A549 treated with Hydrocortisone at 1 μM for 4 hours (cell line): ENCODE data around the gene ZNF14. TPM values are rescaled to one million over a fixed set of nuclear protein-coding genes. Genes with fewer than 3 reads are reported as not detected.

Source experiments
- total RNA-seq: library from RNA; stranded (reverse); fragments of 200-300 nt; extraction: Qiagen RNA extraction; gene quantifications from 5 replicates; pipeline ENCODE4 v1.2.3, GENCODE V29; 2022

ZNF14 gene
- 1.7 to 2.4 TPM (median 2.1 TPM) in 5 replicates for total RNA-seq

GRCh38 chr19:19732579-19733501 is at the start of gene ZNF14:
TSS of gene ZNF14 (minus strand) at chr19:19733112. CDS start at chr19:19732958, 154 bp downstream.

DNA sequence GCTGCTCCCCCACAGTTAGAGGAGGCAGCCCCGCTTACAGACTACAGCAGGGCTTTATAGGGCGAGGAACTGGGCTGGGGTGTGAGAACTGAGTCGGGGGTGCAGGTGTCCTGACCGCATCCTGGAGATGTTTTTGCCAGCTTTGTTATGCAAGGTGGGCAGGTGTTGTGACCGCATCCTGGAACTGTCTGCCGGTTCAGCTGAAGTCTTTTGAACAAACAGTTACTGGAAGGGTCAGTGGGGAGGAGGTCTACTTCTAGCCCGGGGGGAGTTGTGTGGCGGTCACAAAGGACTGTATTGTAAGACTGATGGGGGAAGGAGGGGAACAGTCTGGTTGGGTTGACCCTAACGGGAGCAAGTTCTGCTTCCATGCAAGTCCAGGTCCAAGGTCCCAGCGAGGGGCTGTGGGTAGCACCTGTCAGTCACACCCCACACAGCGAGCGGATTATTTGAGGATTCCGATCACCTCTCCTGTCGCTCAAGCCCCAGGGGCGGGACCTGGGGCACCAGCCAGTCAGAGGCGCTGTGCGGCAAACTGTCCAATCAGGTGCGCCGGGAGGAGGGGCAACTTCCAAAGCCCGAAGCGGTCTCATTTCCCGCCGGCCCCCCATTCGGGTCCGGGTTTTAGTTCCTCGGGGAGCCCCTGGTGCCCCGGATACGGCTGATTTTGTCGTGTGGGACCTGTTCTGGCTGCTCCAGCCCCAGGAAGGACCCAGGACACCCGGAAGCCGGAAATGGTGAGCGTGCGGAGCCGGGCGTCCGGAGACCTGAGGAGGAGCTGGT is 64.5 kb downstream of the ZNF14 start, which contains the start of gene ZNF101:
ZNF101 (plus strand) TSS at position 610 of the 783 bp plus-strand sequence; CDS start at position 735, 125 bp downstream.

DNA sequence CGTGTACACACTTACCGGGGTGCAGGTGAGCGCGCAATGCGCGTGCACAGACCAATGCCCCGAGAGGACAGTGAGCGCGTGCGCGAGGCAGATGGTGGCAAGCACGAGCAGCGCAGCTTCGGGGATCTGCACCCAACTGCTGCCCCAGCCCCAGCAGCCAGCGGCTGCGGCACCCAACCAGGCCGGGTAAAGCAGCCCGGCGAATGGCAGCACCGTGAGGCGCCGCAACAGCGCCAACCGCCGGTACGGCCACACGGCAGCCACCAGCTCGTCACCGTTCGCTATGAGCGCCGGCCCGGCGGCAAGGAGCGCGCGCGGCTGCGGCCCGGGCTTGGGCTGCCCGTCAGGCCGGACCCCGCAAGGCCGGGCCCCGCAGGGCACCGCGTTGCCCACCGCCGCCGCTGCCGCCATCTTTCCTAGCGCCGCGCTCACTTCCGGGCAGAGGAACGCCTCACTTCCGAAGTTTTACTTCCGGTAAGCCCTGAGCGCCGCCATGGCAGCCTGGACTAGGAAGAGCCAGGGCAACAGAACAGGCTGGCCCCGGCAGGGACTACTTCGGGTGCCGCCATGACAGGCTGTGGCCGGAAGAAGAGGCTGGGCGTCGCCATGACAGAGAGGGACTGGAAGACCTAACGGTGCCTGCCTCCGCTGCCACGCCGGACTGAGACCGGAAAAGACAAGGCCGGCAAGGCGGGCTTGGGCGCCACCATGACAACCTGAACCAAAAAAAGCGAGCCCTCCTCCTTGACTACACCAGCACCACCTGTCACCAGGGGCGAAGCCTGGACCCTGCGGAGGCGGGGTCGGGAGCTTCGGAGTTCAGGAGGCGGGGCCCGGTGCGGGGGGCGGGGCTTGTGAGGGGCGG is 69.4 kb downstream of the ZNF14 start, which contains the start of gene ATP13A1:
ATP13A1 (minus strand) TSS at position 421 of the 865 bp plus-strand sequence; CDS start at position 411, 10 bp downstream.

Other genes starting within 250 kb of the ZNF14 start
- 1.2 to 1.9 TPM (median 1.5 TPM) in 5 replicates for gene TSSK6, start 217.6 kb downstream of the ZNF14 start, total RNA-seq
- 141 to 164 TPM (median 157 TPM) in 5 replicates for gene NDUFA13, start 216.9 kb downstream of the ZNF14 start, total RNA-seq
- gene YJEFN3, start 204.2 kb downstream of the ZNF14 start, total RNA-seq: 2.4 to 4.2 TPM (median 3.0 TPM) in 5 replicates
- gene CILP2, start 194.8 kb downstream of the ZNF14 start, total RNA-seq: 0.13 to 0.38 TPM (median 0.21 TPM) in 5 replicates
- gene PBX4, start 114.4 kb downstream of the ZNF14 start, total RNA-seq: 1.8 to 2.6 TPM (median 2.0 TPM) in 5 replicates
- 4.0 to 4.7 TPM (median 4.0 TPM) in 5 replicates for gene LPAR2, start 104.9 kb downstream of the ZNF14 start, total RNA-seq
- gene GMIP, start 89.5 kb downstream of the ZNF14 start, total RNA-seq: 4.6 to 6.4 TPM (median 5.4 TPM) in 5 replicates
- gene ATP13A1, start 69.4 kb downstream of the ZNF14 start, total RNA-seq: 27.3 to 32.0 TPM (median 30.7 TPM) in 5 replicates
- gene ZNF101, start 64.3 kb downstream of the ZNF14 start, total RNA-seq: 3.3 to 5.9 TPM (median 4.2 TPM) in 5 replicates
- gene ZNF506, start 88.6 kb upstream of the ZNF14 start, total RNA-seq: 0.12 to 0.32 TPM (median 0.17 TPM) in 5 replicates
- gene ZNF253, start 132.8 kb upstream of the ZNF14 start, total RNA-seq: not detected in 5 replicates
- not detected in 5 replicates for gene ZNF93, start 167.8 kb upstream of the ZNF14 start, total RNA-seq